Measurements from ENCODE around the gene DUSP15. TPM values are rescaled to one million over a fixed set of nuclear protein-coding genes. Genes with fewer than 3 reads are reported as not detected.

Gene DUSP15
- total and polyA plus RNA-seq, 2 of the 4 experiments (the other 2 are of a cell fraction) = not detected

GRCh38 chr20:31864521-31865400, 5.6 kb downstream of the DUSP15 start:
- H2AFZ ChIP-seq (replicated peaks; ENCODE audit: low read length, poor library complexity) = no peak overlapping the region
- no peak overlapping the region for H2BK5ac ChIP-seq (ENCODE audit: low read depth, low read length, poor library complexity, severe bottlenecking)
- no peak overlapping the region for H3K4me3 ChIP-seq (ENCODE audit: insufficient read depth, low read depth, low read length)
- intact Hi-C loops (cut with micrococcal nuclease) = no loop called here
- no peaks in the 10 kb centered on the region for H3K36me3 ChIP-seq (ENCODE audit: control insufficient read depth, insufficient read depth, low read length)
- no peak overlapping the region for H2BK20ac ChIP-seq (ENCODE audit: low read depth, low read length)
- H4K5ac ChIP-seq (ENCODE audit: low read depth, low read length) = no peak overlapping the region
- no peak overlapping the region for H3K9ac ChIP-seq (ENCODE audit: low read depth, low read length)
- no peak overlapping the region for H3K4me2 ChIP-seq (ENCODE audit: low read depth, low read length)
- H3K4ac ChIP-seq (ENCODE audit: low read depth, low read length) = no peak overlapping the region
- no peak overlapping the region for H3K23ac ChIP-seq (ENCODE audit: low read depth, low read length)
- no peak overlapping the region for H2BK15ac ChIP-seq (ENCODE audit: low read depth, low read length)
- BruUV-seq (replicated peaks) = no TSS peak
- no peak for ATAC-seq (ENCODE audit: low read depth)
- H4K8ac ChIP-seq (ENCODE audit: low read depth in 2 of 2, low read length in 2 of 2) = no peak overlapping the region
- H3K9me1 ChIP-seq (ENCODE audit: insufficient read depth, low read length) = no peaks in the 10 kb centered on the region; the same call in 1 of the 2 replicates
- no peak overlapping the region for H2AK9ac ChIP-seq (replicated peaks; ENCODE audit: low read depth, low read length, poor library complexity)
- no peaks in the 10 kb centered on the region for H4K20me1 ChIP-seq (ENCODE audit: insufficient read depth, low read length)
- H3K18ac ChIP-seq (ENCODE audit: low read depth, low read length) = no peak overlapping the region
- 87% methylated on average over 6 of the region's 12 CpGs; no CpG with 5 or more reads in 1 of the 2 experiments for WGBS, 2 experiments (ENCODE audit: extremely low coverage in 2 of 2, insufficient read length in 1 of 2)
- H3K9me3 ChIP-seq (ENCODE audit: control insufficient read depth, insufficient read depth, low read length) = no peaks in the 10 kb centered on the region
- H3K14ac ChIP-seq (replicated peaks; ENCODE audit: low read depth, low read length) = no peak overlapping the region
- ChIA-PET POLR2A (ENCODE audit: unreplicated experiment) (no interaction called here), CTCF (no interaction called here)
- H3K79me1 ChIP-seq (ENCODE audit: low read depth in 1 of 2, low read length in 2 of 2) = no peaks in the 10 kb centered on the region
- in situ Hi-C loops (cut with MboI; ENCODE audit: low sequenced_read_pairs) = no loop called here
- no peak overlapping the region for H2AK5ac ChIP-seq (ENCODE audit: low read depth, low read length)
- no peak overlapping the region for H2BK120ac ChIP-seq (ENCODE audit: low read depth, low read length)
- dilution Hi-C loops (cut with HindIII; ENCODE audit: low sequenced_read_pairs, unreplicated experiment) = no loop called here
- peaks cover 77% of the 10 kb centered on the region for H3K27me3 ChIP-seq (ENCODE audit: control insufficient read depth, insufficient read depth, low read length)
- H3K27ac ChIP-seq (ENCODE audit: insufficient read depth, low read length) = no peak overlapping the region
- H4K91ac ChIP-seq (ENCODE audit: insufficient read depth, low read depth, low read length) = no peak overlapping the region
- H3K56ac ChIP-seq (ENCODE audit: extremely low read depth, insufficient read depth, low read length) = no peak overlapping the region
- no peak for DNase-seq
- peaks cover 2% of the 10 kb centered on the region; the same call in 1 of the 2 replicates for H3K4me1 ChIP-seq (ENCODE audit: control insufficient read depth, insufficient read depth, low read length)
- TF ChIP-seq USF2 (IDR thresholded peaks at IDR 0.05; ENCODE audit: low read depth, low read length) (no peak), NFE2L2 (IDR thresholded peaks at IDR 0.05; ENCODE audit: low read depth, low read length) (no peak), POLR2A (IDR thresholded peaks at IDR 0.05; ENCODE audit: low read depth, low read length) (no peak), FOS (IDR thresholded peaks at IDR 0.05; ENCODE audit: low read depth, low read length) (no peak), MAZ (IDR thresholded peaks at IDR 0.05; ENCODE audit: borderline replicate concordance, low read depth, low read length) (no peak), CHD1 (IDR thresholded peaks at IDR 0.05; ENCODE audit: low read depth, low read length) (no peak), RCOR1 (IDR thresholded peaks at IDR 0.05; ENCODE audit: insufficient replicate concordance, low read length) (no peak), CTCF (conservative IDR thresholded peaks at IDR 0.05; ENCODE audit: low read depth, low read length) (no peak), MXI1 (IDR thresholded peaks at IDR 0.05; ENCODE audit: borderline replicate concordance, low read depth, low read length) (no peak), CEBPB (IDR thresholded peaks at IDR 0.05; ENCODE audit: low read depth, low read length) (no peak), SMC3 (IDR thresholded peaks at IDR 0.05; ENCODE audit: low read depth, low read length) (no peak), MAFK (IDR thresholded peaks at IDR 0.05; ENCODE audit: low read depth, low read length) (no peak), BHLHE40 (IDR thresholded peaks at IDR 0.05; ENCODE audit: low read depth, low read length) (no peak), RAD21 (IDR thresholded peaks at IDR 0.05; ENCODE audit: low read length) (no peak), ELK1 (IDR thresholded peaks at IDR 0.05; ENCODE audit: borderline replicate concordance, low read depth, low read length) (no peak)
